SK-N-SH (cell line): ENCODE results near the gene AUTS2. TPM values are rescaled to one million over a fixed set of nuclear protein-coding genes. Genes with fewer than 3 reads are reported as not detected.

Source experiments
- CTCF ChIA-PET: fragments of 300-600, 350-600 bp; formaldehyde crosslinking; extraction: SDS; loops from one replicate; lab custom pipeline; 2021; lab: Yijun Ruan, JAX
- POLR2A ChIA-PET: fragments of 350-600 bp; sonication (Branson Sonifier 250); formaldehyde crosslinking; extraction: SDS; loops from one replicate; lab custom pipeline; 2020; ENCODE audit warnings: antibody characterized with exemption, inconsistent platforms; lab: Yijun Ruan, JAX
- DNase-seq: peaks from one replicate; pipeline ENCODE4 v3.0.0; 2012
- H2AFZ ChIP-seq: fragments of 200-600 bp; sonication (generic); 2 replicates; pipeline ENCODE4 v1.8.1; 2016; ENCODE audit warnings: antibody characterized with exemption, mild to moderate bottlenecking, low read depth
- H3F3A ChIP-seq: fragments of 200-600 bp; sonication (generic); replicated peaks from 2 replicates; pipeline ENCODE3; 2016; ENCODE audit warnings: antibody characterized with exemption, mild to moderate bottlenecking; ENCODE audit not compliant: insufficient read depth
- H3K27ac ChIP-seq, 2 experiments: fragments of 200-500 bp in 1 of 2; fragments of 200-600 bp in 1 of 2; sonication (Bioruptor generic) in 1 of 2; sonication (generic), shearing (Covaris generic) in 1 of 2; 2 replicates each; pipeline versions ENCODE4 v1.5.1 to v1.6.1; 2014 to 2016; ENCODE audit warnings: low read depth in 2 of 2, inconsistent platforms in 1 of 2, low read length in 1 of 2, mild to moderate bottlenecking in 1 of 2, mixed read lengths in 1 of 2
- H3K27me3 ChIP-seq: fragments of 200-600 bp; sonication (generic), shearing (Covaris generic); 2 replicates; pipeline ENCODE4 v1.6.1; 2016; ENCODE audit warnings: mixed run types; ENCODE audit not compliant: insufficient read depth
- H3K36me3 ChIP-seq, 2 experiments: fragments of 200-500 bp in 1 of 2; fragments of 200-600 bp in 1 of 2; sonication (Bioruptor generic) in 1 of 2; sonication (generic) in 1 of 2; replicated peaks in 1 of 2; 2 replicates each; pipeline versions ENCODE3 to v1.5.1; 2014 to 2016; ENCODE audit warnings: low read length in 1 of 2, mild to moderate bottlenecking in 1 of 2; ENCODE audit not compliant: insufficient read depth in 2 of 2, control insufficient read depth in 1 of 2
- H3K4me1 ChIP-seq, 2 experiments: fragments of 200-500 bp in 1 of 2; fragments of 200-600 bp in 1 of 2; sonication (Bioruptor generic) in 1 of 2; sonication (generic), shearing (Covaris generic) in 1 of 2; 2 replicates each; pipeline versions ENCODE4 v1.5.1 to v1.6.1; 2014 to 2016; ENCODE audit warnings: low read depth in 1 of 2, low read length in 1 of 2, mixed run types in 1 of 2; ENCODE audit not compliant: insufficient read depth in 2 of 2, control insufficient read depth in 1 of 2
- H3K4me2 ChIP-seq: fragments of 200-600 bp; sonication (generic), shearing (Covaris generic); 2 replicates; pipeline ENCODE4 v1.6.1; 2017; ENCODE audit warnings: mixed run types
- H3K4me3 ChIP-seq, 2 experiments: fragments of 200-500 bp in 1 of 2; fragments of 200-600 bp in 1 of 2; sonication (Bioruptor generic) in 1 of 2; sonication (generic), shearing (Covaris generic) in 1 of 2; 2 replicates each; pipeline versions ENCODE4 v1.5.1 to v1.8.1; 2014 to 2016; ENCODE audit warnings: low read depth in 2 of 2, inconsistent platforms in 1 of 2, low read length in 1 of 2, mild to moderate bottlenecking in 1 of 2, mixed read lengths in 1 of 2, moderate library complexity in 1 of 2
- H3K79me2 ChIP-seq: fragments of 200-600 bp; sonication (generic); 2 replicates; pipeline ENCODE4 v1.8.1; 2017; ENCODE audit warnings: mild to moderate bottlenecking; ENCODE audit not compliant: insufficient read depth
- H3K9ac ChIP-seq: fragments of 200-600 bp; sonication (generic); 2 replicates; pipeline ENCODE4 v1.6.1; 2017; ENCODE audit warnings: mixed run types
- H3K9me2 ChIP-seq: fragments of 200-600 bp; sonication (generic); 2 replicates; pipeline ENCODE4 v1.6.1; 2017; ENCODE audit warnings: mixed run types
- H3K9me3 ChIP-seq: fragments of 200-600 bp; sonication (generic); 2 replicates; pipeline ENCODE4 v1.6.1; 2017; ENCODE audit warnings: mixed run types, mild to moderate bottlenecking, moderate library complexity
- H4K20me1 ChIP-seq: fragments of 200-600 bp; sonication (generic); 2 replicates; pipeline ENCODE4 v1.6.1; 2017; ENCODE audit warnings: mild to moderate bottlenecking, mixed run types; ENCODE audit not compliant: insufficient read depth
- FOSL2 ChIP-seq: IDR thresholded peaks from 2 replicates; pipeline ENCODE4 v1.4.0; 2012; ENCODE audit warnings: low read depth, mild to moderate bottlenecking, moderate library complexity, borderline replicate concordance
- FOXM1 ChIP-seq: IDR thresholded peaks from 2 replicates; pipeline ENCODE4 v1.4.0; 2012; ENCODE audit warnings: low read depth, mild to moderate bottlenecking
- MXI1 ChIP-seq: IDR thresholded peaks from 2 replicates; pipeline ENCODE4 v1.6.1; 2012; ENCODE audit warnings: mild to moderate bottlenecking, low read depth, low read length, improper control_type of control experiment
- NFIC ChIP-seq: IDR thresholded peaks from 2 replicates; pipeline ENCODE4 v1.4.0; 2012; ENCODE audit warnings: borderline replicate concordance
- RAD21 ChIP-seq: IDR thresholded peaks from 2 replicates; pipeline ENCODE4 v1.6.1; 2012; ENCODE audit warnings: mild to moderate bottlenecking, low read length
- RCOR1 ChIP-seq: fragments of 150-350 bp; IDR thresholded peaks from 2 replicates; pipeline ENCODE4 v1.6.1; 2017; ENCODE audit warnings: antibody characterized with exemption, low read length
- SMC3 ChIP-seq: IDR thresholded peaks from 2 replicates; pipeline ENCODE4 v1.6.1; 2012; ENCODE audit warnings: low read depth, low read length, improper control_type of control experiment
- USF1 ChIP-seq: IDR thresholded peaks from 2 replicates; pipeline ENCODE4 v1.4.0; 2012; ENCODE audit warnings: low read depth, borderline replicate concordance
- YY1 ChIP-seq: IDR thresholded peaks from 2 replicates; pipeline ENCODE4 v1.4.0; 2012; ENCODE audit warnings: low read depth, mild to moderate bottlenecking
- WGBS: methylation state at CpG from one replicate; pipeline ENCODE4 v1.1.6; 2017; ENCODE audit warnings: low lambda C conversion rate; 5-methylcytosine and 5-hydroxymethylcytosine counted together
- polyA plus RNA-seq, 3 experiments: library from polyadenylated mRNA; depleted of rRNA; stranded (reverse); fragments of >200 nt; gene quantifications; 2 replicates each; pipeline ENCODE4 v1.2.3, GENCODE V29; 2012
- TF ChIP-seq, protein P1 (sequence below): fragments of 150-350 bp; IDR thresholded peaks from 2 replicates; pipeline ENCODE4 v1.6.1; 2017; ENCODE audit warnings: antibody characterized with exemption, low read length, low read depth, borderline replicate concordance
- TF ChIP-seq, protein P2 (sequence below): IDR thresholded peaks from 2 replicates; pipeline ENCODE4; 2012
- TF ChIP-seq, protein P3 (sequence below): IDR thresholded peaks from 2 replicates; pipeline ENCODE4 v1.4.0; 2012; ENCODE audit warnings: low read depth, borderline replicate concordance
- TF ChIP-seq, protein P4 (sequence below): IDR thresholded peaks from 2 replicates; pipeline ENCODE4 v1.4.0; 2012; ENCODE audit warnings: low read depth

AUTS2 gene
- polyA plus RNA-seq, 1 of the 3 experiments (the other 2 are of a cell fraction), result 15.6 TPM

- DNase-seq, result no peak
- H3K9me3 ChIP-seq, result no peaks in the 10 kb centered on the region
- WGBS, result 90% methylated on average over 1 of the region's 1 CpG
- H4K20me1 ChIP-seq, result peaks cover 18% of the 10 kb centered on the region
- H3K27me3 ChIP-seq, result no peaks in the 10 kb centered on the region
- no peaks in the 10 kb centered on the region for H3F3A ChIP-seq
- H3K9ac ChIP-seq, result no peak overlapping the region
- H3K4me2 ChIP-seq, result no peak overlapping the region
- H3K4me1 ChIP-seq, result peaks cover 17 to 31% of the 10 kb centered on the region in 2 experiments; a peak in 3 of 4 replicates
- ChIA-PET POLR2A (no interaction called here), CTCF (interaction anchor here (0.7 to 1.0 kb wide), 3 partner anchors 9 to 10 kb away, joined by 3 to 4 read pairs (median 3); no protein-coding TSS in a partner anchor)
- H3K79me2 ChIP-seq, result peaks cover 3% of the 10 kb centered on the region; the same call in 1 of the 2 replicates
- no peaks in the 10 kb centered on the region for H3K36me3 ChIP-seq
- H2AFZ ChIP-seq, result no peak overlapping the region
- TF ChIP-seq, protein P1, sequence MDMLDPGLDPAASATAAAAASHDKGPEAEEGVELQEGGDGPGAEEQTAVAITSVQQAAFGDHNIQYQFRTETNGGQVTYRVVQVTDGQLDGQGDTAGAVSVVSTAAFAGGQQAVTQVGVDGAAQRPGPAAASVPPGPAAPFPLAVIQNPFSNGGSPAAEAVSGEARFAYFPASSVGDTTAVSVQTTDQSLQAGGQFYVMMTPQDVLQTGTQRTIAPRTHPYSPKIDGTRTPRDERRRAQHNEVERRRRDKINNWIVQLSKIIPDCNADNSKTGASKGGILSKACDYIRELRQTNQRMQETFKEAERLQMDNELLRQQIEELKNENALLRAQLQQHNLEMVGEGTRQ, result no peak
- TF ChIP-seq MXI1 (no peak), RAD21 (no peak), SMC3 (no peak), YY1 (no peak), FOXM1 (no peak), FOSL2 (no peak), USF1 (no peak), RCOR1 (no peak), NFIC (no peak)
- TF ChIP-seq, protein P2, sequence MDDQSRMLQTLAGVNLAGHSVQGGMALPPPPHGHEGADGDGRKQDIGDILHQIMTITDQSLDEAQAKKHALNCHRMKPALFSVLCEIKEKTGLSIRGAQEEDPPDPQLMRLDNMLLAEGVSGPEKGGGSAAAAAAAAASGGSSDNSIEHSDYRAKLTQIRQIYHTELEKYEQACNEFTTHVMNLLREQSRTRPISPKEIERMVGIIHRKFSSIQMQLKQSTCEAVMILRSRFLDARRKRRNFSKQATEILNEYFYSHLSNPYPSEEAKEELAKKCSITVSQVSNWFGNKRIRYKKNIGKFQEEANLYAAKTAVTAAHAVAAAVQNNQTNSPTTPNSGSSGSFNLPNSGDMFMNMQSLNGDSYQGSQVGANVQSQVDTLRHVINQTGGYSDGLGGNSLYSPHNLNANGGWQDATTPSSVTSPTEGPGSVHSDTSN, result no peak
- TF ChIP-seq, protein P3, sequence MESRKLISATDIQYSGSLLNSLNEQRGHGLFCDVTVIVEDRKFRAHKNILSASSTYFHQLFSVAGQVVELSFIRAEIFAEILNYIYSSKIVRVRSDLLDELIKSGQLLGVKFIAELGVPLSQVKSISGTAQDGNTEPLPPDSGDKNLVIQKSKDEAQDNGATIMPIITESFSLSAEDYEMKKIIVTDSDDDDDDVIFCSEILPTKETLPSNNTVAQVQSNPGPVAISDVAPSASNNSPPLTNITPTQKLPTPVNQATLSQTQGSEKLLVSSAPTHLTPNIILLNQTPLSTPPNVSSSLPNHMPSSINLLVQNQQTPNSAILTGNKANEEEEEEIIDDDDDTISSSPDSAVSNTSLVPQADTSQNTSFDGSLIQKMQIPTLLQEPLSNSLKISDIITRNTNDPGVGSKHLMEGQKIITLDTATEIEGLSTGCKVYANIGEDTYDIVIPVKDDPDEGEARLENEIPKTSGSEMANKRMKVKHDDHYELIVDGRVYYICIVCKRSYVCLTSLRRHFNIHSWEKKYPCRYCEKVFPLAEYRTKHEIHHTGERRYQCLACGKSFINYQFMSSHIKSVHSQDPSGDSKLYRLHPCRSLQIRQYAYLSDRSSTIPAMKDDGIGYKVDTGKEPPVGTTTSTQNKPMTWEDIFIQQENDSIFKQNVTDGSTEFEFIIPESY, result no peak
- TF ChIP-seq, protein P4, sequence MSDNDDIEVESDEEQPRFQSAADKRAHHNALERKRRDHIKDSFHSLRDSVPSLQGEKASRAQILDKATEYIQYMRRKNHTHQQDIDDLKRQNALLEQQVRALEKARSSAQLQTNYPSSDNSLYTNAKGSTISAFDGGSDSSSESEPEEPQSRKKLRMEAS, result no peak
- no peak overlapping the region for H3K4me3 ChIP-seq
- no peak overlapping the region for H3K27ac ChIP-seq
- H3K9me2 ChIP-seq, result no peaks in the 10 kb centered on the region
Measured at GRCh38 chr7:69858471-69858870, 260.2 kb downstream of the AUTS2 start.
